ENCODE data around the gene RERE.

The RERE gene

DNA sequence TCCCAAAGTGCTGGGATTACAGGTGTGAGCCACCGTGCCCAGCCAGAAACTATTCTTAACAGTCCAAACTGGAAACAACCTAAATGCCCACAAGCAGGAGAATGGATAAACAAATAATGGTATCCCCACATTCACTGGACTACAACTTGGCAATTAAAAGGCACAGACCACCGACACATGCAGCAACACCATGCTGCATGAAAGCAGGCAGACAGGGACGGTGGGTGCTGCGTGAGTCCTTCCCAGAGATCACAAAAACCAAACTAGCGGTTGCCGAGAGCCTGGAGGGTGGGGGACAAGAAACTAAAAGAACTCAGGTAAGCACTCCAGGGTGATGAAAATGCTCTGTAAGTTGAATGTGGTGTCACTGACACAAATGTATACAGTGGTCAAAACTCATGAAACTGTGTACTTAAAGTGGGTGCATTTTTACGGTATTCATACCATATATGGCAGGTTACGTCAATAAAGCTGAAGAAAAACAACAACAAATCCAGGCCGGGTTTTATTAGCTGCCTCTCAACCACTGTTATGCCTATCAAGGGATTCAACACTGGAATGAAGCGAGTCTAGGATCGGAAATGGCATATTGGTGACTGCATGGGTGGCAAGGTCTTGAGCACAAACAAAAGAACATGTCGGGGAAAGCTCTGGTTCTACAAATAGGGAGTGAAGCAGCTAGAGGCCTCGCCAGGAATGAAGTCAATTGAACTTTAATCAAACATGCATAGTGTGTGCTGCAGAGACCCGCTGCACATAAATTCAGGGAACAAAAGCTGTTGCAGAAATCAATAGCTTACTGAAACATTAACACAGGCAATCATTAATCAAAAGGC lies 447.2 kb downstream of the RERE start:
- no peak for DNase-seq

DNA sequence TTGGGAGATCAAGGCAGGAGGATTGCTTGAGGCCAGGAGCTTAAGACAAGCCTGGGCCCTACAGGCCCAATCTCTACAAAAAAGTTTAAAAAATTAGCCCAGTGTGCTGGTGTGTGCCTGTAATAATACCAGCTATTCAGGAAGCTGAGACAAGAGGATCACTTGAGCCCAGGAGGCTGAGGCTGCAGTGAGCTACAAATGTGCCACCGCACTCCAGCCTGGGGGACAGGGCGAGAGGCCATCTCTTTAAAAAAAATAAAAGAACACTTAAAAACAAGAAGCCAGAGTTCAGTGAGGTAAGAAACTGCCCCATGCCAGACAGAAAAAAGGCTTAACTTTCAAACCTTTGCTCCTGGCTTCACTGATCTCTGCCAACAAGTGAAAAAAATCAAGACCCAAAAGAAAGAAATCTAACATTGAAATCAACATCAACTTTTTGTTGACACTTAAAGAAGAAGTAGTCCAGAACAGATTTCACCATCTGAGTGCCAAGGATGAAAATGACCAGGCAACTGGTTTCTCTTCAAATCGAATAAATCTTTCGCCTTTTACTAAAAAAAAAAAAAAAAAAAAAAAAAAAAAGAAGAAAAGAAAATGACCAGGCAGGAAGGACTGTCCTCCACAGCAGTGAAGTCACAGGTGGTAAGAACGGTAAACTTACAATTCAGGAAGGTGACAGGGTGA lies 448.3 kb downstream of the RERE start:
- no peak for DNase-seq

DNA sequence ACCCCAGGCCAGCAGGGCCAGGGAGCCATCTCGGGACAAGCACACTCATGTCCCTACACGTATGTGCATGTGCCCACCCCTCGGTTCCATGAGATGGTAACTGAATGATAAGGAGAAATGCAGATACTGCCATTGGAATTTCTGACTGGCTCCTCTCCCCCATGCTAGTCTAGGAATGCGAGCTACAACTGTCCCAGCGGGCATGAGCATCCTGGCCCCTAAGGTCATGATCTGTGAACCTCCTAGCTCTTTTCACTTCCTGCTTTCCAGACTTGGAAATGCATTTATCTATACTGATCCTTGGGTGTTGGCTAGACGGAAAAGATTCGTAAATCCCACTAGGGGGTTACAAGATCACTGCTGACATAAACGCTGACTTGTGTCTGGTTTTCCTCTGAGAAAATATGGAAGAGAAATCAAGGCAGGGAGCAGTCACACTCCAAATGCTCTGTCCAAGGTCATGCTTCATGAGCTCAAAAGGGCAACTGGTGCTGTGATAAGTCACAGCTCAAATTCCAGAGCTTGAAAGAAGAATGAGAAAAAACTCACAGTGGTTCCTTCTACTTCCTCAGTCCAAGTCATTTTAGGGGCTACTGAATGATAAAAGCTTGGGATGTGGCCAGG lies 449.8 kb downstream of the RERE start:
- no peak for DNase-seq

DNA sequence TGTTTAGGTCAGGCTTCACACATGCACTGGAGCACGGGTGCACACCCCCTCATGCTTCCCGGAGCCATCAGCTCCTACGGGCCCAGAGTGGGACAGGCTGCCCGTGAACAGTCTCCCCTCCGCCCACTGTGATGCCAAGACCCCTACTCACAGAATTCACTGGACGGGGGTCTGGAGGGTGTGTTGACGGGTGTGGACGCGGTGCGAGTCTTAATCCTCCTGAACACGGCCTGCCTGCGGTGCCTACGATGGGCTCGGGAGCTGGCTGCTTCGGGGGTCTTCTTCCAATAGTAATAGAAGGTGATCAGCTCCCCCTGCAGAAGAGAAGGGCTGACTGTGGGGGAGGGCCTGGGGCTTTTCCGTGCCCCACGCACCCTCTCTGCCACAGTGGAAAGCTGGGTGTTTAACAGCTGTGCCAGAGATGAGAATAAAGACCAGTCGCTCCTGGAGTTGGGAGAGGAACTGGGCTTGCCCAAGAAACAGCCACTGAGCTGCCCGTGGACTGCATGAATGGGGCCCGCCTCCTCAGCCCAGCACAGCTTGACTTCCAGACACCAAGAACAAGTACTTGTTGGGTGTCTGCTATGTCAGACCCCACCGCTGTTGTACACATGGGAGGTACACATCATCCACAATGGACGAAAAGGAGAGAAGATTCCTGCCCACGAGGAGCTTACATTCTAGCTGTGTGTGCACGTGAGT lies 451.6 kb downstream of the RERE start:
- DNase-seq = no peak

DNA sequence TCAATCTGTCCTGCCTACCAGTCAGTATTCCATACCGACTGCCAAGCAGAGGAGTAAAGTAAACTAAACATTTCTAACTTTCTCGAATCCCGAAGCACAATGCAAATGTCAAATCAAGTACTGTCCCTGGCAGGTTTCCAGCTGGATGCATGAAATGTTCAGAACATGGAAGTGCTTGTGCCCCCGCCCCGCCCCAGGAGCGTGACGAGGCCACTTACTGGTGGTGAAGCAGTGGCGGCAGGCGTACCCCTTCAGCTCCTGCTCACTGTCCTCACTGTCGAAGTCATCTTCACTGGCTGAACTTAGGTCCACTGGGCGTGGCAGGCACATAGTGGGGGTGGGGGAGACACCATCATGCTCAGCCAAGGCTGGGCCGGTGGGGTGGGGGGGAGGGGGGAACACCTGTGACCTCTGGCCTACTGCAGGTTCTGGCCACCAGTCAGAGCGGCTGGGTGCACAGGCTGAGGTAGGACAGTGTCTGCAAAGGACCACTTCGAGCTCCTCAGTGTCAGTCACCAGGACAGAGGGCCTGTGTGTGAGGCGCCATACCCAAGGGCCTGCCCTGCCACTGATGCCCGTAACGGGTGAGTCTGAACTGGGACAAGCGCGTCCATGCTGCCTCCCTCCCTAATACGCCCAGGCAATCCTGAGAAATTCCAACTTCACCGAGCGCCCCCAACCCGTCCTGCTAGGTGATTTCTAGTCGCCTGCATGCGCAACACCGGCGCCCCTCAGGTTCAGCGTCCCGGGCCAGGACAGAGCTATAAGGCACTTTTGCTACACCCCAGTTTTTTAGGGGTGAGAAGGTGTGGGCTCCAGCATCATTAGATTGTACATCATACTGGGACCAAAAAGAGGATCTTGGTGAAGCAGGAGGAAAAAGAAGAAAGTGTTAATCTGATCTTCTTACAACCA lies 452.7 kb downstream of the RERE start:
- DNase-seq = no peak

DNA sequence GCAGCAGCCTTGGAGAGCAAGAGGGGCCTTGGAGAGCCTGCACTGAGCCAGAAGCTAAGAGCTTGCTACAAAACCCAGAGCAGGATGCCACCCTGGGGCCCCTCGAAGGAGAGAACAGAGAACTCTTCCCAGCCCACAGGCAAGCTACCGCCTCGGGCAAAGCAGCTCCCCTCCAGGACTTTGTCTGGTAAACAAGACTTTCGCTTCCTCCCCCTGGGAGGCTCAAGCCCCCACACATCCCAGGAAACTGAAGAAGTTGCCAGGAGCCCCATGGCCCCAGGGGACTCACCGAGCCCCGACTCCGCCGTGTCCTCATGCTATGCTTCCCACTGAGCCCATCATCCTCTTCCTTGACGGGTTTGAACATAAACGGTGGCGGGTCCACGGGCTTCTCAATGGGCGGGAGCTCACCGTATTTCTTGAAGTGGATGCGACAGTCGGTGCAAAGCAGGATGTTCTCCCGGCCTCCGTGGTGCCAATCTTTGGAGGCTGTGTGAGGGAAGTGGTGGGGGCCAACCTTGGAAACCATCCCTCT lies 453.6 kb downstream of the RERE start:
- DNase-seq = no peak

DNA sequence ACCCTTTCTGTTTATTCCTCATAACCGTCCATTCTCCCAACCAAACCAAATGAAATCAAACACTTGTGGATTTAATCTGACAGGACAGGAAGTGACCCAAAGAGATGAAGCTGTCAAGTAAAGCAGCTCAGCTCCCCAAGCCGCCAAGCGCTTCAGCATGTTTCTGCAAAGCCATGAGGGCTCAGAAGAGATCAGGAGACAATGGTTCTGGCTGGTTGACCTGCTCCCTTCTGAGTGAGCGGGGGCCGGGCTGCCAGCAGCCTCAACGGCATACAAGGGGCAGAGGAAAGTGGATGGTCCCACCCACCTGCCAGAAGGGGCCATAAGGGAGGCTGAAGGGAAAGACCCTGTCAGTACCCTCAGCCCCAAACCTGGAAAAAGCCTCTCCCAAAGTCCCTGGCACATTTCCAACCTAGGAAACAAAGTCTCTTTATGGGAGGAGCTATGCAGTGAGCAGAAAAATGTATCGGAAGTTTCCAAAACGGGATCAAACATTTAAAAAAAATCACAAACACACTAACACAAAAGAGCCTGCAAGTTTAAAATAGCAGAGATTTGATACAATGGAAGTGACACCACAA lies 454.2 kb downstream of the RERE start:
- no peak for DNase-seq

DNA sequence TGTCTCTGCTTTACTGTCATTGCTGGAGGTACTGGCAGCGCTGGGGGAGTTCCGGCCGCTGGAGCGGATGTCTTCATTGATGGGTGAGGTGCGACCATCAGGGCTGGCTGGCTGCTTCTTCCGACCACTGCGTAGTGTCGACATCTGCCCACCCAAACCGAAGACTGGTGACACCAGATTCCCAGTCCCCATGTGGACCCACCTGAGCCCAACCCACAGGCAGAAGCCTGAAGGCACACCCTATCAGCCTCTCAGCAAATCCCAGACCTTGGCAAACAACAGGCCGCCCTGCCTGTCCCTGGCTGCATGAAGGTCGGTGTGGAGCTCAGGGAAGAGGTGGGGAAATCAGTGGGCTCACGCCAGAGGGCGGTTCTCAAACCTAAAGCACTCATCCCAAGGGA lies 454.7 kb downstream of the RERE start:
- DNase-seq = no peak

DNA sequence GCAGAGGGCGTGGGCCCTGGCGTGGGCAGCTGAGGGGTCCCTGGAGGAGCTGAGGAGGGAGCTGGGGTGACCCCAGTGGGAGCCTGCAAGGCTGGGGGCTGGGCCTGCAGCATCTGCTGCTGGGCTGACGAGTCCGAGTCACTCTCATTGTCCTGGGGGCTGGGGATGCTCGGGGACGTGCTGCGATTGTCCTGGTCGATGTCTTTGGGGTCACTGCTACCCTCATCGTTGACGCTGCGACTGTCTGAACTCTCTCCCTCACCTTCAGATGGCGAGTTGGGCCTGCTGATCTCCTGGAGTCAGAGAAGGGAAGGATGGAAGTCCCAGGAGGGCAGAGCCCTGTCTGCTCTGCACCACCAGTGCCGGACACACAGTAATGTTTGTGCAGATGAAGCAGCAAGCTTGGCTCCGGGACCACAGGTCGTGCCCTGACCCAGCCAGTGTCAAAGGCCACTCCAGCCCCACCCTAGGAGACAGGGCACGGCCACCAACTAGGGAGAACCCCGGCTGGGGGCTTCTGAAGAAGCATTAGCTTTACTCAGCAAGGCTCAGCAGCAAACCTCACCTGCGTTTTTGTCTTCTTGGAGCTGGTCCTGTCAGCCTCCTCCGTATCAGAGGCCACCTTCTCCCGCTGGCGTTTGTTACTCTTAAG lies 456.1 kb downstream of the RERE start:
- no peak for DNase-seq

DNA sequence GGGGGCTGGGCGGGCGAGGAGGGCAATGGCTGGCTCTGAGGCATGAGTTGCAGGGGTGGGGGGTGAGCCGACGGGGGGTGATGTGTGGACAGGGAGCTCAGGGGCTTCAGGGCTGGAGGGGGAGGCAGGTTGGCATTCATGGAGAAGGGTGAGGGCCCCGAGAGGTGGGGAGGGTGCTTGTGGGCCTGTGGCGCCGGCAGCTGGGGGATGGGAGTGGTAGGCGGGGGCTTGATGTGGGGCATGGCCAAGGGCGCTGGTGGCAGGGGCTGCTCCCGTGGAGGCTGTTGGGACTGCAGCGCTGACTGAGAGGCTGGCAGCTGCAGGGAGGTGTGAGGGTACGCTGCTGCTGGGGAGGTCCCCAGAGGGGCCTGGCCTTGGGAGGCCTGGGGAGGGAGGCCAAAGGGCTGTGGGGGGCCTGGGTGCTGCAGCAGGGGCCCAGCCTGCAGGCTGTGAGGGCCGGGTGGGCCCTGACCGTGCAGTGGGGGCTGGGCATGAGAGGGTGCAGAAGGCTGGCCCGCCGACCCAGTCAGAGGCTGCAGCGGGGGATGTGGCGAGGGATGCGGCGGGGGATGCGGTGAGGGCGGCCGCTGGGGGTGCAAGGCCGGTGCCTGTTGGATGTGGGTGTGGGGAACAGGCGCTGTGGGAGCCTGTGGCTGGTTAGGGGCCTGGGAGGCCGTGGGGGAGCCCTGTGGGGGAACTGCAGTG lies 456.8 kb downstream of the RERE start:
- DNase-seq = no peak

DNA sequence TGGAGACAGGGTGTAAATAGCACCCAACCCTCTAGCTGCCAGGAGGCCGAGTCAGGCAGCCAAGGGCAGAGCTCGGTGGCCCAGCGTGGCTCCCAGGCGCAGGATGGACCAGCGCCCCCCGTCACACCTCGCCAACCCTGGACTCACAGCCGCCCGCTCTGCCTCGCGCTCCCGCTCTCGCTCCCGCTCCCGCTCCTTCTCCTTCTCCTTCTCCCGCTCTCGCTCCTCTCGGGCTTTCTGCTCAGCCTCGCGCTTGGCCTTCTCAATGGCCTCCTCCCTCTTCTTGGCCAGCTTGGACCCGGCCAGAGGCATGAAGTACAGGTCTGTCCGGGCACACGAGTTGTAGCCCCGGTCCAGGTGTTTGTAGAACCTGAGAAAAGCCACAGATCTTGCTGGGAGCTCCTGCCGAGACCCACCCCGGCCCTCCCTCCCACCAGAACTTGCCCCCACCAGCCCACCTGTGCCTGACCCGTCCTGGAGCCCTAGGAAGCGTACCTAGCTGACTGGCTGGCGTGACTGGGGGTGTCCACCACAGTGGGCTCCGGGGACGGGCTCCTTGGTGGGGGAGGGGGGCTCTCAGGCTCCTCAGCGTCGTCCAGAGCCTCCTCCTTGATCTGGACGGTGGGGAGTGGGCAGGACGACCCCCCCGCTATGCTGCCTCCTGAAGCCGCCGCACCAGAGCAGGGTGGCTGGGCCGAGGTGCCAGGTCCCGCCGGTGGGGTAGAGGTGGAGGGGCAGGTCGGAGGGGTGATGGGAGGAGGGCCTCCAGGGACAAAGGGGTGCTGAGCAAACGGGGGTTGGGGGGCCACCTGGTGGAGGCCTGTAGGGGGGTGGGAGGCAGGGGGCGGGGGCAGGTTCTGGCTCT lies 457.6 kb downstream of the RERE start:
- DNase-seq = no peak

DNA sequence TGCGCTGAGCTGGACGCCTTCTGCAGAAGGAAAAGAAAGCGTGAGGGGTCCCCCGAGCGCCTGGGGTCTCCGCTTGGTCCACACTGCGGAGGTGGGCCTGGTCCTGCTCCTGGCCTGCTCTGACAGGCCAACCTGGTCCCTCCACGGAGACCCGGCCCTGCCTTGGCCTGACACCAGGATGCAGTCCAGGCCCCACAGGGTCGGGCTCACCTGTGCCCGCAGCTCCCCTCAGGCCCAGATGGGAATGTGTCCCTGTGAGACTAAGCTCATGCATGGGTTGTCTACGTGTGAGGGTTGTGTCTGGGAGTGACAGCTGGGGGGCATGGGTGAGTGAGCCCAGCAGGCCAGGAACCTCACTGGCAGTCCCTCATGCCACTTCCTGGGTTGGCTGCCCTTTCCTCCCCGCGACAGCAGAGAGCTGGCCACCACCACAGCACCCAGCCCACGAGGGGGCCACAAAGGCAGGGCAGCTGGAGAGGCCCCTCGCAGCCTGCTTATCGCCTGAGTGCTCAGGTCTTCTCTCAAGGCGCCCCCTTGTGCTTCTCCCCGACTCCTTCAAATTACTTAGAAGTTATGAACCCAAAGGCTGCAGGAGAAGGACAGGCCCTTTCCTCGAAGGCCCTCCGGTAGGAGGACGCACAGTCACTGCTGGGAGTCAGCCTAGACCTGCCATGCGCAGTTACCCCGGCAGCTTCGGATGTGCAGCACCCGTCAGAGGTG lies 458.4 kb downstream of the RERE start:
- DNase-seq = no peak

DNA sequence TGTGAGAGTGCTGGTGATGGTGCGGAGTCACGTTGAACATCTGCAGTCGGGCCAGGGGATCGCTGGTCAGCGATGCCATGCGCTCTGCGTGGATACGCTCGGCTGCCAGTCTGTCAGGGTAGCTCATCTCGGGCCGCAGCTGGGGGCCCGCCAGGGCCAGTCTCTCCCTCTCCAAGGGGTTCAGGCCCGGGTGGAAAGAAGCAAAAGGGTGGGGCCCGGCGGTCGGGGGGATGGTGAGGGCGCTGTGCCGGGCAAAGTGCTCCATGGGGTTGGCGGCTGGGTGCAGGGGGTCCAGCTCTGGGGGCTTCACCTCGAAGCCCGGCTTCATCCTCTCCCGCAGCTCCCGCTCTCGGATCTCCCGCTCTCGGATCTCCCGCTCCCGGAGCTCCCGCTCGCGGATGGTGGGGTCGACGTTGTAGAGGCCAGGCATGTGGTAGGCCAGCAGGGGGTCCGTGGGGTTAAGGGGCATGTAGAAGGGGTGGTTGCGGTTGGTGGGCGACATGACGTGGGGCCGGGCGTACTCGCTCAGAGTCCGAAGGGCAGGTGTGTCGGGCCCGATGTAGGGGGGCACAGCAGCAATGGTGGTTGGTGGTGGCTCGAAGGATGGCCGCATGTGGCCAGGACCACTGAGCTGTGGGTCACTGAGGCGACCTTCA lies 459.1 kb downstream of the RERE start:
- no peak for DNase-seq

DNA sequence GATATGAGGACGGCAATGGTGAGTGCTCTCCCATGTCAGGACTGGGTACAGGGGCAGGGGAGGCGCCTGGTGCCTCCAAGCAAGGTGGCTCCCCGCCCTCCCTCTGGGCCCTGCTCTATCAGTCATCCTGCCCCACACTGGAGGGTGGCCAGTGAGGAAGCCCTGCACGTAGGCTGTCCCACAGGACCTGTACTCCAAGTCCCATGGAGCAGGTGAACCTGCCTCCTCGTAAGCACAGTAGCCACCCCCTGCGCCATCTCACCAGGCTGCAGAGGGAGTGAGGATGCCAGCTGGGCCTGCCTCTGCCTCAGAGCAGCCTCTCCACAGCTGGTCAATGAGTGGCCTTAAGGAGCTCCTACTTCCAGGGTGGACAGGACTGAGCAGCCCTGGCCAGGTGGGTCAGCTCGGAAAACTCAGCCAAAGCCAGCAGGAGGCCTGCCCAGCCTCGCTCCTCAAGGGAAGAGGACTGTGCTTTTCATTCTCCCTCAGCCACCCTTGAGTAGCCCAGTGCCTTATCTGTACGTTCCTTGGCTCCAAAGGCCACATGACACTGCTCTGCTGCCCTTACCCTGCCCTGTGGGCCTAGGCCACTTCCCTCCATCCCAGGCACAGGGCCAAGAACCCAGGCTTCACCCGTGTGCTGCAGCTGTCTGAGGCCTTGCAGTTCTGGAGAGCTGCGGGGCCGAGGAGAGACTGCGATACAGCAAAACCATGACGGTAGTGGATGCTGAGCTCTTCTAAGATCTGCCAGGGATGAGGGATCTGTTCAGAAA lies 459.9 kb downstream of the RERE start:
- DNase-seq = no peak

DNA sequence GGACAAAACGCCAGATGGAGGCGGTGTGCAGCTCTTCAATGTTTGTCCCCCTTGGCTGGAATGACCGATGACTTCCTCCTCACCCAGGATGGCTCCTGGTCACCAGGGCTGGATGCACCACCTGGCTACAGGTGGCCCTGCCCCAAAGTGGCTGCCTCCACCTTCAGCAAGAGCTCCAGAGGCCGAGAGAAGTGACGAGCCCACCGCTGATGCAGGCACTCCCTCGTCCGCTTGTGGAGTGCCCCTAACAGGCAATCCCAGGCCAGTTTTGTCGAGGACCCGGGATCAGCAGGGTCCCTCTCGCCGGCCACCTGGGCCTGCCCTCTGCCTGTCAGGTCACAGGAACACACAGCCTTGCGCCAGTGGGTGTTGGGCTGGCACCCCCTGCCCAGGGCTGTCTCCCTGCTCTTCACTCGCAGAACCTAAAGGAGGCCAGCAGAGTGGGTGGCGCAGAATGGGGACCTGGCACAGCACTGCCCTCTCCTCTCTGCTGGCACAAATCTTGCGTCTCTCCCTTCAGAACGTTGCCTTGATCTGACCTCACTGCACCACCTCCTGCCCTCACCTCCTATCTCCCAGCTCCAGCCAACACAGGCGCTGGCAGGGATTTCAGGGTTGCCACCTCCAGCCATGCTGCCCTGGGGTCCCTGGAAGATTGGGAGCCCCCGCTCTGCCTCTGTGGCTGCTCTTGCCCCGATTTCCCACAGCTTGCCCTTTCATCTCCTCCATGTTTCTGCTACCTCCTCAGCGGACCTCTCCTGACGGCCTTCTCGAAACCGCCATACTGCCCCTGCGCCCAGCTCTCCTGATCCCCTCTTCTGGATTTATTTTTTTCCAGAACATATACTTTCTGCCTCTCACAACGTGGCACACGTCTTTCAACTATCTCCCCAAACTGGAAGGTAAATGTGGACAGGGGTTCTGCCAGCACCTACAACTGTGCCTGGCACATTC lies 460.9 kb downstream of the RERE start:
- DNase-seq = no peak
